ENCODE results near the gene ANKS4B. TPM values are rescaled to one million over a fixed set of nuclear protein-coding genes. Genes with fewer than 3 reads are reported as not detected.
"Not testable (repeated sequence)": the region's sequence is repeated elsewhere in the genome, so short reads cannot be mapped to it uniquely, and the experiment has no call there.

The ANKS4B gene
- total and polyA plus RNA-seq, 7 experiments from 2014 or later = not detected

DNA sequence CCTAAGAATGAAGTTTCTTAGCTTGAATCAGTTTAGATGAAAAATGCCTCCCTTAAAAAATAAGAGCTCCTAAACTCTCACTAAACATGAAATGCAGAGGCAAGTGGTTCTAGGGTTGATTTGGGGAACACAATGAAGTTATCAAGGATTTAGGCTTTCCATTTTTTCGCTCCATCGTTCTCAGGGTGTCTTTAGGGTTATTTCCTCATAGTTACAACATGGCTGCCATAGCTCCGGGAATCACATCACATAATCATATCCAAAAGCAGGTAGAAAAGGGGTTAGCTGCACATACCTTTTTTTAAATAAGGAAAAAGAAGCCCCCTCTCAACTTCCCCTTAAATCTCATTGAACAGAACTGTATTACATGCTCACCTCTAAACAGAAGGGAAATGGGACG lies 43.5 kb upstream of the ANKS4B start:
- Mint-ChIP-seq H3K27ac (no peak overlapping the region), H3K9me3 (peaks cover 0 to 8% (median 0%) of the 10 kb centered on the region in 11 donors), H3K27me3 (peaks cover 0 to 16% (median 5%) of the 10 kb centered on the region in 5 donors), H3K4me1 (peaks cover 0 to 11% (median 5%) of the 10 kb centered on the region in 7 donors), H3K36me3 (peaks cover 0 to 3% (median 0%) of the 10 kb centered on the region in 5 donors), H3K4me3 (no peak overlapping the region)
- POLR2A ChIA-PET = interaction anchor here (0.7 kb wide), 1 partner anchor 1758 kb away, joined by 4 read pairs; no protein-coding TSS in a partner anchor
- Histone ChIP-seq H3K36me3 (ENCODE audit: control insufficient read depth in 2 of 3, insufficient read depth in 3 of 3, low read length in 3 of 3) (no peaks in the 10 kb centered on the region), H3K4me1 (ENCODE audit: control insufficient read depth in 2 of 2, insufficient read depth in 2 of 2, low read length in 2 of 2) (no peaks in the 10 kb centered on the region), H3K4me3 (ENCODE audit: low read length) (no peak overlapping the region), H3K27ac (ENCODE audit: low read depth, low read length) (no peak overlapping the region), H3K27me3 (ENCODE audit: control insufficient read depth in 2 of 2, insufficient read depth in 2 of 2, low read length in 2 of 2) (no peaks in the 10 kb centered on the region), H3K9me3 (ENCODE audit: control insufficient read depth in 2 of 3, low read length in 3 of 3) (no peaks in the 10 kb centered on the region)
- DNase-seq (no peak), ATAC-seq (no peak)
- CTCF ChIA-PET = no interaction called here
- intact Hi-C loops (cut with micrococcal nuclease) = no loop called here

DNA sequence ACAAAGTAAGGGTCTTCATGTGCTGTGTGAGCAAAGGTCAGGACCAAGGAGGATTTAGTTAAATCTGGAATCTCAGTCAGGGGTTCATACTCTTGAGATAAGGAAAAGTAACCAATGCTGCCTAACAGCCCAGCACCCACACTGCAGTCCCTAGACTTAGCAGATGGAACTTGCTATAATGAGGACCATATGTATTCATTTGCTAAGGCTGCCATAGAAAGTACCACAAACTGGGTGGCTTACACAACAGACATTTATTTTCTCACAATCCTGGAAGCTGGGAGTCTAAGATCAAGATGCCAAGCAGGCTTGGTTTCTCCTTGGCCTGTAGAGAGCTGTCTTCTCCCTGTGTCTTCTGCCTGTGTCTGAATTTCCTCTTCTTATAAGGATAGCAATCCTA lies 42.9 kb upstream of the ANKS4B start:
- Mint-ChIP-seq H3K4me3 (no peak overlapping the region), H3K9me3 (peaks cover 0 to 8% (median 0%) of the 10 kb centered on the region in 11 donors), H3K27me3 (peaks cover 0 to 18% (median 5%) of the 10 kb centered on the region in 5 donors), H3K36me3 (peaks cover 0 to 3% (median 0%) of the 10 kb centered on the region in 5 donors), H3K27ac (no peak overlapping the region), H3K4me1 (peaks cover 0 to 11% (median 5%) of the 10 kb centered on the region in 7 donors)
- no peak for ATAC-seq
- Histone ChIP-seq H3K27me3 (ENCODE audit: control insufficient read depth in 2 of 2, insufficient read depth in 2 of 2, low read length in 2 of 2) (no peaks in the 10 kb centered on the region), H3K36me3 (ENCODE audit: control insufficient read depth in 2 of 3, insufficient read depth in 3 of 3, low read length in 3 of 3) (no peaks in the 10 kb centered on the region), H3K4me1 (ENCODE audit: control insufficient read depth in 2 of 2, insufficient read depth in 2 of 2, low read length in 2 of 2) (no peaks in the 10 kb centered on the region), H3K9me3 (ENCODE audit: control insufficient read depth in 2 of 3, low read length in 3 of 3) (no peaks in the 10 kb centered on the region), H3K27ac (ENCODE audit: low read depth, low read length) (no peak overlapping the region), H3K4me3 (ENCODE audit: low read length) (no peak overlapping the region)
- no peak for DNase-seq
- ChIA-PET CTCF (no interaction called here), POLR2A (no interaction called here)
- intact Hi-C loops (cut with micrococcal nuclease) = no loop called here

GRCh38 chr16:21192991-21193390 lies 40.5 kb upstream of the ANKS4B start:
- ChIA-PET CTCF (interaction anchor here (0.6 kb wide), 1 partner anchor 10 kb away, joined by 3 read pairs; no protein-coding TSS in a partner anchor), POLR2A (no interaction called here)
- Histone ChIP-seq H3K4me1 (ENCODE audit: control insufficient read depth in 2 of 2, insufficient read depth in 2 of 2, low read length in 2 of 2) (no peaks in the 10 kb centered on the region), H3K36me3 (ENCODE audit: control insufficient read depth in 2 of 3, insufficient read depth in 3 of 3, low read length in 3 of 3) (no peaks in the 10 kb centered on the region), H3K27ac (ENCODE audit: low read depth, low read length) (no peak overlapping the region), H3K27me3 (ENCODE audit: control insufficient read depth in 2 of 2, insufficient read depth in 2 of 2, low read length in 2 of 2) (no peaks in the 10 kb centered on the region), H3K9me3 (ENCODE audit: control insufficient read depth in 2 of 3, low read length in 3 of 3) (no peaks in the 10 kb centered on the region), H3K4me3 (ENCODE audit: low read length) (no peak overlapping the region)
- Mint-ChIP-seq H3K4me1 (peaks cover 0 to 11% (median 5%) of the 10 kb centered on the region in 7 donors), H3K27ac (no peak overlapping the region), H3K27me3 (peaks cover 0 to 24% (median 5%) of the 10 kb centered on the region in 5 donors), H3K9me3 (peaks cover 0 to 8% (median 0%) of the 10 kb centered on the region in 11 donors), H3K36me3 (peaks cover 0 to 3% (median 0%) of the 10 kb centered on the region in 5 donors), H3K4me3 (no peak overlapping the region)
- ATAC-seq = no peak
- no peak for DNase-seq
- intact Hi-C loops (cut with micrococcal nuclease) = no loop called here

DNA sequence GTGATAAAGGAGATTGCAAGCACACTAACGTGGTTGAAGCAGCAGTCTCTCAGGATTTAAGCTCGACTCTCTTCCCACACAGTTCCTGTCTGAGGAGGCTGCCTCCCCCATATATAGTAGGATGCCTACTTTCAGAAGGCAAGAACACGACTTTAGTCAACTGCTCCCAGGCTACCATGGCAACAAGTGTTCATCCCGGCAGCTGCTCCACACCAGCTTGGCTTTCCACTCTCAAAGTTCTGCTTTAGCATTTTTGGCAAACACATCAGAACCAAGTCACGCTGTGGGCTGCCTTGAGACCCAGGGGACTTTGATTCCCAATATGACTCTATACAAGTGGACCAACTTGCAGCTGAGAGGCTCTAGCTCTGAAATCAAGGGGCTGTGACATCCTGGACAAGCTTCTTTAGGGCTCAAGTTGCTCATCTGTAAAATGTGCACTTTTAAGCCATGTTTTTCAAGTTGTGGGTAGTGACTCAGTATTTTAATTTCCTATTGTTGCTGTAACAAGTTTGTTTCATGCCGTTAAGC lies 38.7 kb upstream of the ANKS4B start:
- Mint-ChIP-seq H3K4me1 (peaks cover 0 to 6% (median 0%) of the 10 kb centered on the region in 7 donors), H3K36me3 (peaks cover 0 to 3% (median 0%) of the 10 kb centered on the region in 5 donors), H3K4me3 (no peak overlapping the region), H3K27me3 (peaks cover 5 to 31% (median 10%) of the 10 kb centered on the region in 5 donors), H3K9me3 (peaks cover 0 to 8% (median 0%) of the 10 kb centered on the region in 11 donors), H3K27ac (no peak overlapping the region)
- no peak for ATAC-seq
- Histone ChIP-seq H3K4me3 (ENCODE audit: low read length) (no peak overlapping the region), H3K36me3 (ENCODE audit: control insufficient read depth in 2 of 3, insufficient read depth in 3 of 3, low read length in 3 of 3) (no peaks in the 10 kb centered on the region), H3K4me1 (ENCODE audit: control insufficient read depth in 2 of 2, insufficient read depth in 2 of 2, low read length in 2 of 2) (no peaks in the 10 kb centered on the region), H3K9me3 (ENCODE audit: control insufficient read depth in 2 of 3, low read length in 3 of 3) (no peaks in the 10 kb centered on the region), H3K27me3 (ENCODE audit: control insufficient read depth in 2 of 2, insufficient read depth in 2 of 2, low read length in 2 of 2) (no peaks in the 10 kb centered on the region), H3K27ac (ENCODE audit: low read depth, low read length) (no peak overlapping the region)
- POLR2A ChIA-PET = interaction anchor here (0.6 kb wide), 1 partner anchor 20 kb away, joined by 3 read pairs; no protein-coding TSS in a partner anchor
- CTCF ChIA-PET = no interaction called here
- intact Hi-C loops (cut with micrococcal nuclease) = no loop called here
- DNase-seq = no peak

GRCh38 chr16:21195330-21195729 lies 38.2 kb upstream of the ANKS4B start:
- POLR2A ChIA-PET = interaction anchor here (0.6 kb wide), 1 partner anchor 20 kb away, joined by 3 read pairs; no protein-coding TSS in a partner anchor
- H3K27me3 ChIP-seq (ENCODE audit: control insufficient read depth in 2 of 2, insufficient read depth in 2 of 2, low read length in 2 of 2); intact Hi-C loops (cut with micrococcal nuclease); DNase-seq; H3K9me3 ChIP-seq (ENCODE audit: control insufficient read depth in 2 of 3, low read length in 3 of 3); H3K27ac ChIP-seq (ENCODE audit: low read depth, low read length); H3K36me3 Mint-ChIP-seq; H3K4me3 ChIP-seq (ENCODE audit: low read length); H3K4me3 Mint-ChIP-seq; H3K4me1 ChIP-seq (ENCODE audit: control insufficient read depth in 2 of 2, insufficient read depth in 2 of 2, low read length in 2 of 2); H3K36me3 ChIP-seq (ENCODE audit: control insufficient read depth in 2 of 3, insufficient read depth in 3 of 3, low read length in 3 of 3); H3K27ac Mint-ChIP-seq; CTCF ChIA-PET; H3K9me3 Mint-ChIP-seq; ATAC-seq; H3K4me1 Mint-ChIP-seq: not testable (repeated sequence)
- peaks cover 5 to 36% (median 10%) of the 10 kb centered on the region in 5 donors for H3K27me3 Mint-ChIP-seq

DNA sequence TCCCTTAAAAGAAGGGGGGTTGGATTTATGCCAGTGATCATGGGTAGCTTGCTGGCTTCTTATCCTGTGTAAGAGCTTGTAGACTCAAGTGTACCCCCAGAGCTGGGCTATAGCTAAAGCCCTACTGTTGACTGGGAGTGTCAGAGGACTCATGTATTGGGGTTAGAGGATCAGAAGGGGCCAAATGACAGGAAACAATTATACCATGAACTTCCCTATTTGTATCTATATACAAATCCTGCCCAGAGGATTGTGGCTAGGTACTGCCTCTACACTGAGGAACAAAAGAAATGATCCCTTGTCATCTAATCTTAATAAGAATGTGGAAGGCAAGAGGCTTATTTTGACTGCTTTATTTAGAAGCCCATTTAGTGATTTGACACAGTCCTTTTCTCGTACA lies 36.4 kb upstream of the ANKS4B start:
- ATAC-seq (no peak), DNase-seq (no peak)
- H3K27ac ChIP-seq (ENCODE audit: low read depth, low read length) = no peak overlapping the region
- Mint-ChIP-seq H3K36me3 (no peaks in the 10 kb centered on the region), H3K4me1 (peaks cover 0 to 6% (median 0%) of the 10 kb centered on the region in 7 donors), H3K27ac (no peak overlapping the region), H3K4me3 (no peak overlapping the region), H3K9me3 (peaks cover 0 to 2% (median 0%) of the 10 kb centered on the region in 11 donors), H3K27me3 (peaks cover 5 to 37% (median 10%) of the 10 kb centered on the region in 5 donors)
- H3K36me3 ChIP-seq (ENCODE audit: control insufficient read depth in 2 of 3, insufficient read depth in 3 of 3, low read length in 3 of 3) = no peaks in the 10 kb centered on the region
- CTCF ChIA-PET = no interaction called here
- intact Hi-C loops (cut with micrococcal nuclease) = no loop called here
- no peaks in the 10 kb centered on the region for H3K9me3 ChIP-seq (ENCODE audit: control insufficient read depth in 2 of 3, low read length in 3 of 3)
- no peaks in the 10 kb centered on the region for H3K27me3 ChIP-seq (ENCODE audit: control insufficient read depth in 2 of 2, insufficient read depth in 2 of 2, low read length in 2 of 2)
- no peak overlapping the region for H3K4me3 ChIP-seq (ENCODE audit: low read length)
- no peaks in the 10 kb centered on the region for H3K4me1 ChIP-seq (ENCODE audit: control insufficient read depth in 2 of 2, insufficient read depth in 2 of 2, low read length in 2 of 2)
- POLR2A ChIA-PET = no interaction called here

DNA sequence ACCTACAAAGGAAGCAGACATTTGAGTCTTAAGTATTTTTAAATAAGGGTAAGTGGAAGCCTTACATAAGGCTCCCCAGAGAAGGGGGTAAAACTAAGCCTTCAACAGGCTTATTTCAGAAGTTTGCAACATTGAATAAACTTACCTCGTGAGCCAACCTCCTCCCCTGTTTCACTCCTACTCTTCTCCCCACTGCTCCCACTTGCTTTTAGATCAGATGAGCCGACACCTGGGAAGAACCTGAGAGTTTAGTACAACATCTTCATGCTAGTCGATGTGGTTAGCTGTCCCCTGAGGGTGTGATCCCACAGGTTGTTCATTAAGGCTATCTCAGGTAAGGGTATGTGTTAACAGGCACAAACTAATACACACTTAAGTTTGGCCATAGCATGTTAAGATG lies 35.9 kb upstream of the ANKS4B start:
- Mint-ChIP-seq H3K4me1 (peaks cover 0 to 6% (median 0%) of the 10 kb centered on the region in 7 donors), H3K4me3 (no peak overlapping the region), H3K27ac (no peak overlapping the region), H3K36me3 (no peaks in the 10 kb centered on the region), H3K27me3 (peaks cover 5 to 41% (median 10%) of the 10 kb centered on the region in 5 donors), H3K9me3 (peaks cover 0 to 2% (median 0%) of the 10 kb centered on the region in 11 donors)
- Histone ChIP-seq H3K9me3 (ENCODE audit: control insufficient read depth in 2 of 3, low read length in 3 of 3) (no peaks in the 10 kb centered on the region), H3K36me3 (ENCODE audit: control insufficient read depth in 2 of 3, insufficient read depth in 3 of 3, low read length in 3 of 3) (no peaks in the 10 kb centered on the region), H3K27me3 (ENCODE audit: control insufficient read depth in 2 of 2, insufficient read depth in 2 of 2, low read length in 2 of 2) (no peaks in the 10 kb centered on the region), H3K27ac (ENCODE audit: low read depth, low read length) (no peak overlapping the region), H3K4me3 (ENCODE audit: low read length) (no peak overlapping the region), H3K4me1 (ENCODE audit: control insufficient read depth in 2 of 2, insufficient read depth in 2 of 2, low read length in 2 of 2) (no peaks in the 10 kb centered on the region)
- POLR2A ChIA-PET = no interaction called here
- CTCF ChIA-PET = no interaction called here
- DNase-seq = no peak
- no peak for ATAC-seq
- intact Hi-C loops (cut with micrococcal nuclease) = no loop called here
